ENCODE measurements around the gene F10.

- TF ChIP-seq CTCF (IDR thresholded peaks at IDR 0.05; ENCODE audit: low read depth, low read length) (no peak), MYC (IDR thresholded peaks at IDR 0.05; ENCODE audit: low read depth, low read length) (no peak)
Observed at GRCh38 chr13:113074401-113074800, 48.2 kb upstream of the F10 start.

Measured in NB4 (cell line).